HAP-1 (cell line): ENCODE results near the gene MAOA.
"Not testable (repeated sequence)": the region's sequence is repeated elsewhere in the genome, so short reads cannot be mapped to it uniquely, and the experiment has no call there.

ENCODE experiments used
- DNase-seq, 2 experiments: peaks; one replicate each; pipeline ENCODE4 v3.0.0-alpha.2; 2016 to 2020; ENCODE audit warnings: low spot score in 2 of 2
- H3K27me3 ChIP-seq: fragments of 250-450 bp; sonication (Bioruptor Pico); 2 replicates; pipeline ENCODE4 v1.5.1; 2020; ENCODE audit warnings: low read depth, mild to moderate bottlenecking, moderate library complexity
- H3K36me3 ChIP-seq: fragments of 250-450 bp; sonication (Bioruptor Pico); replicated peaks from 2 replicates; pipeline ENCODE4 v1.5.1; 2020; ENCODE audit warnings: mild to moderate bottlenecking
- H3K4me1 ChIP-seq: fragments of 250-450 bp; sonication (Bioruptor Pico); 2 replicates; pipeline ENCODE4 v1.5.1; 2020; ENCODE audit warnings: mild to moderate bottlenecking
- H3K4me3 ChIP-seq: fragments of 250-450 bp; sonication (Bioruptor Pico); 2 replicates; pipeline ENCODE4 v1.5.1; 2020; ENCODE audit warnings: mild to moderate bottlenecking, moderate library complexity
- H3K9me3 ChIP-seq: fragments of 250-450 bp; sonication (Bioruptor Pico); 2 replicates; pipeline ENCODE4 v1.5.1; 2020; ENCODE audit warnings: mild to moderate bottlenecking, moderate library complexity
- in situ Hi-C: fragments of 300-500 bp; cut with MboI; formaldehyde crosslinking; loops from 3 replicates; pipeline ENCODE4 v1.14.3; 2020; ENCODE audit warnings: low sequenced_read_pairs, inconsistent platforms, mixed read lengths

The MAOA gene

GRCh38 chrX:43656005-43656494 lies at the start of gene MAOA:
MAOA (plus strand) TSS chrX:43656299; CDS start chrX:43656342, 43 bp downstream.
- DNase-seq = peak; percentile 32 to 88
- Histone ChIP-seq H3K4me3 (peak within 1 kb of the TSS; percentile 59), H3K27me3 (no peaks in the 10 kb centered on the region), H3K9me3 (no peaks in the 10 kb centered on the region), H3K4me1 (peaks cover 6% of the 10 kb centered on the region), H3K36me3 (no peaks in the 10 kb centered on the region)
- in situ Hi-C loops = loop anchor here (10.0 kb wide), 1 partner anchor 91 kb away; no protein-coding TSS in a partner anchor

- Histone ChIP-seq H3K4me1 (no peaks in the 10 kb centered on the region), H3K9me3 (0 out of 2 replicates have a peak, but pooled peaks cover 3% of the 10 kb centered on the region), H3K36me3 (no peaks in the 10 kb centered on the region), H3K27me3 (no peaks in the 10 kb centered on the region), H3K4me3 (no peak overlapping the region)
- DNase-seq = no peak
- in situ Hi-C loops = no loop called here
These were observed 43.7 kb upstream of the MAOA start for GRCh38 chrX:43612400-43612799.

GRCh38 chrX:43615660-43616059 lies 40.4 kb upstream of the MAOA start:
- Histone ChIP-seq H3K4me3 (no peak overlapping the region), H3K4me1 (peaks cover 27% of the 10 kb centered on the region), H3K27me3 (no peaks in the 10 kb centered on the region), H3K9me3 (no peaks in the 10 kb centered on the region), H3K36me3 (no peaks in the 10 kb centered on the region)
- in situ Hi-C loops = no loop called here
- no peak for DNase-seq

- no peak overlapping the region for H3K4me3 ChIP-seq
- in situ Hi-C loops = no loop called here
- H3K27me3 ChIP-seq = no peaks in the 10 kb centered on the region
- H3K4me1 ChIP-seq = peaks cover 37% of the 10 kb centered on the region
- H3K9me3 ChIP-seq = no peaks in the 10 kb centered on the region
- no peaks in the 10 kb centered on the region for H3K36me3 ChIP-seq
- DNase-seq = peak; percentile 79 to 96
These were observed 37.5 kb upstream of the MAOA start for GRCh38 chrX:43618366-43619205.

GRCh38 chrX:43619861-43620260 lies 36.2 kb upstream of the MAOA start:
- H3K36me3 ChIP-seq, H3K4me3 ChIP-seq, H3K9me3 ChIP-seq, H3K27me3 ChIP-seq, in situ Hi-C loops, DNase-seq: not testable (repeated sequence)
- H3K4me1 ChIP-seq = peaks cover 37% of the 10 kb centered on the region

- DNase-seq = no peak
- in situ Hi-C loops = no loop called here
- H3K27me3 ChIP-seq = no peaks in the 10 kb centered on the region
- H3K4me1 ChIP-seq = peaks cover 7% of the 10 kb centered on the region; the same call in 1 of the 2 replicates
- no peaks in the 10 kb centered on the region for H3K9me3 ChIP-seq
- no peak overlapping the region for H3K4me3 ChIP-seq
- H3K36me3 ChIP-seq = no peaks in the 10 kb centered on the region
These were observed 29.0 kb upstream of the MAOA start for GRCh38 chrX:43627147-43627546.

GRCh38 chrX:43627669-43628068 lies 28.4 kb upstream of the MAOA start:
- no peak overlapping the region for H3K4me3 ChIP-seq
- no peaks in the 10 kb centered on the region for H3K9me3 ChIP-seq
- in situ Hi-C loops = no loop called here
- no peaks in the 10 kb centered on the region for H3K36me3 ChIP-seq
- DNase-seq = no peak
- H3K4me1 ChIP-seq = peaks cover 4% of the 10 kb centered on the region; the same call in 1 of the 2 replicates
- H3K27me3 ChIP-seq = no peaks in the 10 kb centered on the region

GRCh38 chrX:43629229-43629628 lies 26.9 kb upstream of the MAOA start:
- no peak for DNase-seq
- no peaks in the 10 kb centered on the region for H3K36me3 ChIP-seq
- in situ Hi-C loops = no loop called here
- H3K4me1 ChIP-seq = peaks cover 11% of the 10 kb centered on the region
- no peaks in the 10 kb centered on the region for H3K27me3 ChIP-seq
- no peak overlapping the region for H3K4me3 ChIP-seq
- no peaks in the 10 kb centered on the region for H3K9me3 ChIP-seq

GRCh38 chrX:43631841-43632240 lies 24.3 kb upstream of the MAOA start:
- no peaks in the 10 kb centered on the region for H3K27me3 ChIP-seq
- no peak overlapping the region for H3K4me3 ChIP-seq
- H3K9me3 ChIP-seq = no peaks in the 10 kb centered on the region
- H3K4me1 ChIP-seq = peaks cover 18% of the 10 kb centered on the region
- H3K36me3 ChIP-seq = no peaks in the 10 kb centered on the region
- in situ Hi-C loops = no loop called here
- DNase-seq = no peak

GRCh38 chrX:43633081-43633480 lies 23.0 kb upstream of the MAOA start:
- no peak for DNase-seq
- H3K9me3 ChIP-seq = no peaks in the 10 kb centered on the region
- no peaks in the 10 kb centered on the region for H3K36me3 ChIP-seq
- H3K27me3 ChIP-seq = no peaks in the 10 kb centered on the region
- H3K4me1 ChIP-seq = peaks cover 18% of the 10 kb centered on the region
- H3K4me3 ChIP-seq = no peak overlapping the region
- in situ Hi-C loops = no loop called here

GRCh38 chrX:43633757-43634156 lies 22.3 kb upstream of the MAOA start:
- Histone ChIP-seq H3K4me1 (peaks cover 18% of the 10 kb centered on the region), H3K36me3 (no peaks in the 10 kb centered on the region), H3K27me3 (no peaks in the 10 kb centered on the region), H3K4me3 (no peak overlapping the region), H3K9me3 (no peaks in the 10 kb centered on the region)
- in situ Hi-C loops = no loop called here
- DNase-seq = no peak

- H3K4me3 ChIP-seq = no peak overlapping the region
- in situ Hi-C loops = no loop called here
These were observed 15.6 kb upstream of the MAOA start for GRCh38 chrX:43640482-43640881.

GRCh38 chrX:43641691-43642090 lies 14.4 kb upstream of the MAOA start:
- DNase-seq = no peak
- in situ Hi-C loops = no loop called here
- H3K9me3 ChIP-seq = no peaks in the 10 kb centered on the region

More at GRCh38 chrX:43640482-43640881, 15.6 kb upstream of the MAOA start:
- no peaks in the 10 kb centered on the region for H3K27me3 ChIP-seq
- no peaks in the 10 kb centered on the region for H3K9me3 ChIP-seq
- no peak for DNase-seq
- H3K4me1 ChIP-seq = peaks cover 7% of the 10 kb centered on the region
- H3K36me3 ChIP-seq = no peaks in the 10 kb centered on the region

GRCh38 chrX:43643201-43643600 lies 12.9 kb upstream of the MAOA start:
- H3K27me3 ChIP-seq = no peaks in the 10 kb centered on the region
- H3K4me3 ChIP-seq = no peak overlapping the region
- no peaks in the 10 kb centered on the region for H3K36me3 ChIP-seq
- no peak for DNase-seq
- H3K4me1 ChIP-seq = peaks cover 7% of the 10 kb centered on the region
- no peaks in the 10 kb centered on the region for H3K9me3 ChIP-seq
- in situ Hi-C loops = no loop called here

More at GRCh38 chrX:43641691-43642090, 14.4 kb upstream of the MAOA start:
- H3K4me3 ChIP-seq = no peak overlapping the region
- no peaks in the 10 kb centered on the region for H3K27me3 ChIP-seq
- H3K4me1 ChIP-seq = peaks cover 7% of the 10 kb centered on the region
- no peaks in the 10 kb centered on the region for H3K36me3 ChIP-seq
